Hippocampal formation (tissue), 2 donors: ENCODE data around the gene CSMD2.

ENCODE experiments used
- DNase-seq, 2 donors: peaks; one replicate each; lab custom pipeline; 2025; lab: John Stamatoyannopoulos, UW

CSMD2 gene

GRCh38 chr1:33500547-33500946 is 664.5 kb downstream of the CSMD2 start:
- no peak for DNase-seq

GRCh38 chr1:33497410-33497809 is 667.6 kb downstream of the CSMD2 start:
- no peak for DNase-seq

- no peak for DNase-seq
Observed at GRCh38 chr1:33494929-33495328, 670.1 kb downstream of the CSMD2 start.

- DNase-seq = no peak
Observed at GRCh38 chr1:33488624-33489023, 676.4 kb downstream of the CSMD2 start.

- no peak for DNase-seq
Observed at GRCh38 chr1:33482412-33482811, 682.6 kb downstream of the CSMD2 start.

- no peak for DNase-seq
Observed at GRCh38 chr1:33477451-33477850, 687.6 kb downstream of the CSMD2 start.

- no peak for DNase-seq
Observed at GRCh38 chr1:33473900-33474299, 691.1 kb downstream of the CSMD2 start.

GRCh38 chr1:33472269-33472980 is 692.6 kb downstream of the CSMD2 start, which contains the start of gene ZSCAN20:
TSS of gene ZSCAN20 (plus strand) at chr1:33472645. CDS start at chr1:33479289, 6,644 bp downstream.
- peak; percentile 97 to 99 for DNase-seq

- DNase-seq = no peak
Observed at GRCh38 chr1:33471416-33471815, 693.6 kb downstream of the CSMD2 start.

- peak; percentile 76 to 93 for DNase-seq
Observed at GRCh38 chr1:33470495-33471012, 694.5 kb downstream of the CSMD2 start.

- DNase-seq = no peak
Observed at GRCh38 chr1:33469691-33470090, 695.3 kb downstream of the CSMD2 start.

GRCh38 chr1:33468967-33469366 is 696.1 kb downstream of the CSMD2 start:
- DNase-seq = peak in 1 of 2 donors; percentile 8

GRCh38 chr1:33468531-33468930 is 696.5 kb downstream of the CSMD2 start:
- no peak for DNase-seq

- peak in 1 of 2 donors; percentile 6 for DNase-seq
Observed at GRCh38 chr1:33468011-33468410, 697.0 kb downstream of the CSMD2 start.

GRCh38 chr1:33466159-33466558 is 698.9 kb downstream of the CSMD2 start:
- peak in 1 of 2 donors; percentile 9 for DNase-seq

GRCh38 chr1:33465316-33465715 is 699.7 kb downstream of the CSMD2 start:
- no peak for DNase-seq

- DNase-seq = no peak
Observed at GRCh38 chr1:33464552-33464951, 700.5 kb downstream of the CSMD2 start.
